ENCODE measurements around the gene ARRB1. TPM values are rescaled to one million over a fixed set of nuclear protein-coding genes. Genes with fewer than 3 reads are reported as not detected.

ARRB1 gene
- total and polyA plus RNA-seq, 2 of the 13 experiments (the other 11 are each of a cell fraction or from before 2014, with no cell fraction given) = 22.5 to 35.7 TPM

DNA sequence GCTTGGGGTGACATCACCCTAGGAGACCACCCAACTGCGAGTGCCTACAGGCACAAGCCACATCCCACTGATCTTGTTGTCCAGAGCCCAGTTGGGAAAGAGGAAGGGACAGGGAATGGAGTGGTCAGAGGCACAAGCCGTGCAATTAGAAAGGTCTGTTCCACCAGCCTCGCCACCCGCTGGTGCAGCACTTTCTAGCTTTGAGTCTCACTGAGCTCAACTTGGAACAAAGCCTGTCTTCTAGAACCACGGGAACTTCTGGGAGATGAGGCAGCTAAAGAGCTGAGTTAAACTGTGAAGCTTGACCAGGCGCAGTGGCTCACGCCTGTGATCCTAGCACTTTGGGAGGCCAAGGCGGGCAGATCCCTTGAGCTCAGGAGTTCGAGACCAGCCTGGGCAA is 81.6 kb downstream of the ARRB1 start:
- Histone ChIP-seq H3K36me3 (replicated peaks in 1 of 2; ENCODE audit: control insufficient read depth in 1 of 2, insufficient read depth in 2 of 2, low read length in 2 of 2) (peaks cover 12 to 29% of the 10 kb centered on the region in 2 experiments; a peak in 4 of 5 replicates), H3K4me2 (ENCODE audit: low read depth, low read length) (no peak overlapping the region), H2AFZ (ENCODE audit: low read length) (no peak overlapping the region), H3K9ac (ENCODE audit: insufficient read depth, low read depth, low read length) (no peak overlapping the region), H3K4me1 (ENCODE audit: insufficient read depth, low read length) (peaks cover 15% of the 10 kb centered on the region), H3K27ac (ENCODE audit: extremely low read length, insufficient read depth, low read length) (no peak overlapping the region), H3K79me2 (ENCODE audit: insufficient read depth, low read length) (no peaks in the 10 kb centered on the region), H3K27me3 (ENCODE audit: control insufficient read depth in 1 of 2, insufficient read depth in 2 of 2, low read length in 2 of 2) (no peaks in the 10 kb centered on the region), H4K20me1 (ENCODE audit: insufficient read depth, low read length) (no peaks in the 10 kb centered on the region), H3K4me3 (replicated peaks in 1 of 3; ENCODE audit: insufficient read depth in 1 of 3, low read depth in 2 of 3, low read length in 3 of 3) (no peak overlapping the region), H3K9me3 (ENCODE audit: low read length) (no peaks in the 10 kb centered on the region)
- ChIA-PET CTCF (ENCODE audit: low intra/inter-chr PET ratio, low total read pairs) (no interaction called here), POLR2A (no interaction called here)
- intact Hi-C loops (cut with micrococcal nuclease; ENCODE audit: unreplicated experiment) = no loop called here
- DNase-seq (ENCODE audit: low spot score) (no peak), ATAC-seq (no peak), FAIRE-seq (no peak)
- BruUV-seq (replicated peaks) = no TSS peak
- 95% methylated on average over 8 of the region's 9 CpGs for WGBS (ENCODE audit: low lambda C conversion rate)
- TF ChIP-seq KLF11 (CRISPR knock-in tag; IDR thresholded peaks at IDR 0.05) (no peak), ZNF12 (CRISPR knock-in tag; IDR thresholded peaks at IDR 0.05) (no peak)
- TF ChIP-seq, protein P1, sequence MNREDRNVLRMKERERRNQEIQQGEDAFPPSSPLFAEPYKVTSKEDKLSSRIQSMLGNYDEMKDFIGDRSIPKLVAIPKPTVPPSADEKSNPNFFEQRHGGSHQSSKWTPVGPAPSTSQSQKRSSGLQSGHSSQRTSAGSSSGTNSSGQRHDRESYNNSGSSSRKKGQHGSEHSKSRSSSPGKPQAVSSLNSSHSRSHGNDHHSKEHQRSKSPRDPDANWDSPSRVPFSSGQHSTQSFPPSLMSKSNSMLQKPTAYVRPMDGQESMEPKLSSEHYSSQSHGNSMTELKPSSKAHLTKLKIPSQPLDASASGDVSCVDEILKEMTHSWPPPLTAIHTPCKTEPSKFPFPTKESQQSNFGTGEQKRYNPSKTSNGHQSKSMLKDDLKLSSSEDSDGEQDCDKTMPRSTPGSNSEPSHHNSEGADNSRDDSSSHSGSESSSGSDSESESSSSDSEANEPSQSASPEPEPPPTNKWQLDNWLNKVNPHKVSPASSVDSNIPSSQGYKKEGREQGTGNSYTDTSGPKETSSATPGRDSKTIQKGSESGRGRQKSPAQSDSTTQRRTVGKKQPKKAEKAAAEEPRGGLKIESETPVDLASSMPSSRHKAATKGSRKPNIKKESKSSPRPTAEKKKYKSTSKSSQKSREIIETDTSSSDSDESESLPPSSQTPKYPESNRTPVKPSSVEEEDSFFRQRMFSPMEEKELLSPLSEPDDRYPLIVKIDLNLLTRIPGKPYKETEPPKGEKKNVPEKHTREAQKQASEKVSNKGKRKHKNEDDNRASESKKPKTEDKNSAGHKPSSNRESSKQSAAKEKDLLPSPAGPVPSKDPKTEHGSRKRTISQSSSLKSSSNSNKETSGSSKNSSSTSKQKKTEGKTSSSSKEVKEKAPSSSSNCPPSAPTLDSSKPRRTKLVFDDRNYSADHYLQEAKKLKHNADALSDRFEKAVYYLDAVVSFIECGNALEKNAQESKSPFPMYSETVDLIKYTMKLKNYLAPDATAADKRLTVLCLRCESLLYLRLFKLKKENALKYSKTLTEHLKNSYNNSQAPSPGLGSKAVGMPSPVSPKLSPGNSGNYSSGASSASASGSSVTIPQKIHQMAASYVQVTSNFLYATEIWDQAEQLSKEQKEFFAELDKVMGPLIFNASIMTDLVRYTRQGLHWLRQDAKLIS (CRISPR knock-in tag; IDR thresholded peaks at IDR 0.05) = no peak
- TF ChIP-seq, protein P2, sequence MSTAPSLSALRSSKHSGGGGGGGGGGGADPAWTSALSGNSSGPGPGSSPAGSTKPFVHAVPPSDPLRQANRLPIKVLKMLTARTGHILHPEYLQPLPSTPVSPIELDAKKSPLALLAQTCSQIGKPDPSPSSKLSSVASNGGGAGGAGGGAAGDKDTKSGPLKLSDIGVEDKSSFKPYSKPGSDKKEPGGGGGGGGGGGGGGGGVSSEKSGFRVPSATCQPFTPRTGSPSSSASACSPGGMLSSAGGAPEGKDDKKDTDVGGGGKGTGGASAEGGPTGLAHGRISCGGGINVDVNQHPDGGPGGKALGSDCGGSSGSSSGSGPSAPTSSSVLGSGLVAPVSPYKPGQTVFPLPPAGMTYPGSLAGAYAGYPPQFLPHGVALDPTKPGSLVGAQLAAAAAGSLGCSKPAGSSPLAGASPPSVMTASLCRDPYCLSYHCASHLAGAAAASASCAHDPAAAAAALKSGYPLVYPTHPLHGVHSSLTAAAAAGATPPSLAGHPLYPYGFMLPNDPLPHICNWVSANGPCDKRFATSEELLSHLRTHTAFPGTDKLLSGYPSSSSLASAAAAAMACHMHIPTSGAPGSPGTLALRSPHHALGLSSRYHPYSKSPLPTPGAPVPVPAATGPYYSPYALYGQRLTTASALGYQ (CRISPR knock-in tag; IDR thresholded peaks at IDR 0.05) = no peak
- TF ChIP-seq, protein P3, sequence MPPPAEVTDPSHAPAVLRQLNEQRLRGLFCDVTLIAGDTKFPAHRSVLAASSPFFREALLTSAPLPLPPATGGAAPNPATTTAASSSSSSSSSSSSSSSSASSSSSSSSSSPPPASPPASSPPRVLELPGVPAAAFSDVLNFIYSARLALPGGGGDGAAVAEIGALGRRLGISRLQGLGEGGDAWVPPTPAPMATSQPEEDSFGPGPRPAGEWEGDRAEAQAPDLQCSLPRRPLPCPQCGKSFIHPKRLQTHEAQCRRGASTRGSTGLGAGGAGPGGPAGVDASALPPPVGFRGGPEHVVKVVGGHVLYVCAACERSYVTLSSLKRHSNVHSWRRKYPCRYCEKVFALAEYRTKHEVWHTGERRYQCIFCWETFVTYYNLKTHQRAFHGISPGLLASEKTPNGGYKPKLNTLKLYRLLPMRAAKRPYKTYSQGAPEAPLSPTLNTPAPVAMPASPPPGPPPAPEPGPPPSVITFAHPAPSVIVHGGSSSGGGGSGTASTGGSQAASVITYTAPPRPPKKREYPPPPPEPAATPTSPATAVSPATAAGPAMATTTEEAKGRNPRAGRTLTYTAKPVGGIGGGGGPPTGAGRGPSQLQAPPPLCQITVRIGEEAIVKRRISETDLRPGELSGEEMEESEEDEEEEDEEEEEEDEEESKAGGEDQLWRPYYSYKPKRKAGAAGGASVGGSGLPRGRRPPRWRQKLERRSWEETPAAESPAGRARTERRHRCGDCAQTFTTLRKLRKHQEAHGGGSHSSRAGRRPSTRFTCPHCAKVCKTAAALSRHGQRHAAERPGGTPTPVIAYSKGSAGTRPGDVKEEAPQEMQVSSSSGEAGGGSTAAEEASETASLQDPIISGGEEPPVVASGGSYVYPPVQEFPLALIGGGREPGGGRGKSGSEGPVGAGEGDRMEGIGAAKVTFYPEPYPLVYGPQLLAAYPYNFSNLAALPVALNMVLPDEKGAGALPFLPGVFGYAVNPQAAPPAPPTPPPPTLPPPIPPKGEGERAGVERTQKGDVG (CRISPR knock-in tag; IDR thresholded peaks at IDR 0.05; ENCODE audit: borderline replicate concordance) = no peak
- TF ChIP-seq, protein P4, sequence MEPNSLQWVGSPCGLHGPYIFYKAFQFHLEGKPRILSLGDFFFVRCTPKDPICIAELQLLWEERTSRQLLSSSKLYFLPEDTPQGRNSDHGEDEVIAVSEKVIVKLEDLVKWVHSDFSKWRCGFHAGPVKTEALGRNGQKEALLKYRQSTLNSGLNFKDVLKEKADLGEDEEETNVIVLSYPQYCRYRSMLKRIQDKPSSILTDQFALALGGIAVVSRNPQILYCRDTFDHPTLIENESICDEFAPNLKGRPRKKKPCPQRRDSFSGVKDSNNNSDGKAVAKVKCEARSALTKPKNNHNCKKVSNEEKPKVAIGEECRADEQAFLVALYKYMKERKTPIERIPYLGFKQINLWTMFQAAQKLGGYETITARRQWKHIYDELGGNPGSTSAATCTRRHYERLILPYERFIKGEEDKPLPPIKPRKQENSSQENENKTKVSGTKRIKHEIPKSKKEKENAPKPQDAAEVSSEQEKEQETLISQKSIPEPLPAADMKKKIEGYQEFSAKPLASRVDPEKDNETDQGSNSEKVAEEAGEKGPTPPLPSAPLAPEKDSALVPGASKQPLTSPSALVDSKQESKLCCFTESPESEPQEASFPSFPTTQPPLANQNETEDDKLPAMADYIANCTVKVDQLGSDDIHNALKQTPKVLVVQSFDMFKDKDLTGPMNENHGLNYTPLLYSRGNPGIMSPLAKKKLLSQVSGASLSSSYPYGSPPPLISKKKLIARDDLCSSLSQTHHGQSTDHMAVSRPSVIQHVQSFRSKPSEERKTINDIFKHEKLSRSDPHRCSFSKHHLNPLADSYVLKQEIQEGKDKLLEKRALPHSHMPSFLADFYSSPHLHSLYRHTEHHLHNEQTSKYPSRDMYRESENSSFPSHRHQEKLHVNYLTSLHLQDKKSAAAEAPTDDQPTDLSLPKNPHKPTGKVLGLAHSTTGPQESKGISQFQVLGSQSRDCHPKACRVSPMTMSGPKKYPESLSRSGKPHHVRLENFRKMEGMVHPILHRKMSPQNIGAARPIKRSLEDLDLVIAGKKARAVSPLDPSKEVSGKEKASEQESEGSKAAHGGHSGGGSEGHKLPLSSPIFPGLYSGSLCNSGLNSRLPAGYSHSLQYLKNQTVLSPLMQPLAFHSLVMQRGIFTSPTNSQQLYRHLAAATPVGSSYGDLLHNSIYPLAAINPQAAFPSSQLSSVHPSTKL (CRISPR knock-in tag; IDR thresholded peaks at IDR 0.05) = no peak
- in situ Hi-C loops (cut with HindIII; ENCODE audit: extremely low pct_ligation_motif_present, low pct_unique_long_range_greater_than_20kb) = no loop called here
